GM18498 (cell line): ENCODE results near the gene STX8.

ENCODE experiments used
- ATAC-seq: cut with Tn5 transposase; IDR thresholded peaks from one replicate; pipeline ENCODE4 v1.9.1; 2021; ENCODE audit warnings: mild to moderate bottlenecking, moderate library complexity; ENCODE audit not compliant: unreplicated experiment

STX8 gene

GRCh38 chr17:9242497-9242881 is 333.1 kb downstream of the STX8 start:
- ATAC-seq: no peak

GRCh38 chr17:9241774-9242496 is 333.7 kb downstream of the STX8 start:
- ATAC-seq: no peak

- no peak for ATAC-seq
Observed at GRCh38 chr17:9241371-9241712, 334.3 kb downstream of the STX8 start.

GRCh38 chr17:9240659-9241370 is 334.8 kb downstream of the STX8 start:
- no peak for ATAC-seq

GRCh38 chr17:9239793-9240658 is 335.6 kb downstream of the STX8 start:
- ATAC-seq: peak; percentile 73

- ATAC-seq: no peak
Observed at GRCh38 chr17:9239246-9239792, 336.3 kb downstream of the STX8 start.

- no peak for ATAC-seq
Observed at GRCh38 chr17:9238340-9239245, 337.0 kb downstream of the STX8 start.

GRCh38 chr17:9237661-9238301 is 337.8 kb downstream of the STX8 start:
- ATAC-seq: no peak

- no peak for ATAC-seq
Observed at GRCh38 chr17:9237053-9237410, 338.6 kb downstream of the STX8 start.

- no peak for ATAC-seq
Observed at GRCh38 chr17:9236286-9237052, 339.2 kb downstream of the STX8 start.

- no peak for ATAC-seq
Observed at GRCh38 chr17:9235346-9235745, 340.3 kb downstream of the STX8 start.

GRCh38 chr17:9234389-9234945 is 341.2 kb downstream of the STX8 start:
- no peak for ATAC-seq

GRCh38 chr17:9233761-9234160 is 341.9 kb downstream of the STX8 start:
- no peak for ATAC-seq

GRCh38 chr17:9233271-9233599 is 342.4 kb downstream of the STX8 start:
- ATAC-seq: no peak

- ATAC-seq: no peak
Observed at GRCh38 chr17:9232591-9233270, 342.9 kb downstream of the STX8 start.

GRCh38 chr17:9232155-9232475 is 343.5 kb downstream of the STX8 start:
- no peak for ATAC-seq

- ATAC-seq: no peak
Observed at GRCh38 chr17:9231449-9232154, 344.0 kb downstream of the STX8 start.

GRCh38 chr17:9230861-9231260 is 344.8 kb downstream of the STX8 start:
- ATAC-seq: no peak
